Panc1 (cell line): ENCODE results near the gene STRN3.

ENCODE experiments used
- CTCF ChIP-seq: fragments of 450-650 bp; IDR thresholded peaks from 2 replicates; pipeline ENCODE4 v1.5.1; 2017; ENCODE audit warnings: mild to moderate bottlenecking
- POLR2AphosphoS5 ChIP-seq: IDR thresholded peaks from 2 replicates; pipeline ENCODE4 v1.6.1; 2012; ENCODE audit warnings: mild to moderate bottlenecking, low read depth, low read length, moderate library complexity

GRCh38 chr14:31027847-31028246, 1.7 kb upstream of the STRN3 start:
- TF ChIP-seq CTCF (no peak), POLR2AphosphoS5 (no peak)
